Kidney (tissue), 14 donors: ENCODE measurements around the gene HELQ. TPM values are rescaled to one million over a fixed set of nuclear protein-coding genes. Genes with fewer than 3 reads are reported as not detected.

Source experiments
- DNase-seq, 5 donors: peaks; one replicate each; pipeline ENCODE4 v3.0.0-alpha.2; 2013 to 2020
- FAIRE-seq: peaks from 2 replicates; lab custom pipeline; 2012; peaks lifted over from hg19 to GRCh38; lab: Jason Lieb, UNC
- H3K27ac ChIP-seq, 2 donors: one replicate each; pipeline ENCODE4 v1.7.0; 2013; ENCODE audit warnings: low read depth in 2 of 2, low read length in 2 of 2, inconsistent platforms in 1 of 2
- H3K27me3 ChIP-seq: one replicate; pipeline ENCODE4 v1.7.1; 2013; ENCODE audit warnings: low read length, inconsistent platforms; ENCODE audit not compliant: control insufficient read depth, insufficient read depth
- H3K36me3 ChIP-seq, 3 donors: one replicate each; pipeline versions ENCODE4 v1.7.0 to v1.7.1; 2013; ENCODE audit warnings: low read length in 3 of 3, control low read depth in 1 of 3, inconsistent platforms in 1 of 3; ENCODE audit not compliant: insufficient read depth in 3 of 3, control insufficient read depth in 2 of 3
- H3K4me1 ChIP-seq, 3 donors: one replicate each; pipeline versions ENCODE4 v1.7.0 to v1.7.1; 2013; ENCODE audit warnings: low read length in 3 of 3, inconsistent platforms in 1 of 3, low read depth in 1 of 3; ENCODE audit not compliant: control insufficient read depth in 2 of 3, insufficient read depth in 2 of 3
- H3K4me3 ChIP-seq, 3 donors: one replicate each; pipeline versions ENCODE4 v1.7.0 to v1.8.1; 2013; ENCODE audit warnings: low read length in 3 of 3, control low read depth in 1 of 3, inconsistent platforms in 1 of 3
- H3K9ac ChIP-seq, 3 donors: one replicate each; pipeline versions ENCODE4 v1.7.0 to v1.7.1; 2013; ENCODE audit warnings: low read length in 3 of 3, control low read depth in 1 of 3, inconsistent platforms in 1 of 3
- H3K9me3 ChIP-seq, 3 donors: one replicate each; pipeline versions ENCODE4 v1.7.0 to v1.7.1; 2013; ENCODE audit warnings: low read length in 3 of 3, control low read depth in 1 of 3, inconsistent platforms in 1 of 3; ENCODE audit not compliant: control insufficient read depth in 2 of 3, insufficient read depth in 1 of 3
- intact Hi-C: fragments of 100-400 bp; cut with DNase I; formaldehyde crosslinking; loops from one replicate; pipeline ENCODE4 v1.11.1; 2022
- polyA plus RNA-seq: library from polyadenylated mRNA; stranded (reverse); fragments of 350-450 nt; fragmentation: Illumina TruSeq; extraction: RNeasy Lipid Tissue Mini Kit (QIAGEN cat#74804); gene quantifications from one replicate; pipeline ENCODE4 v1.2.3, GENCODE V29; 2014; ENCODE audit warnings: low read depth, low replicate concordance; ENCODE audit not compliant: insufficient read depth
- total RNA-seq: library from RNA; stranded (reverse); fragmentation: NEBNext Ultra II Directional; extraction: Animal tissue kit (Norgen Biotek cat#: 25700); gene quantifications from one replicate; pipeline ENCODE4 v1.2.1, GENCODE V29; 2021
- TF ChIP-seq, protein P1 (sequence below): IDR thresholded peaks from 3 replicates; pipeline ENCODE4 v1.5.1; 2012; ENCODE audit warnings: mild to moderate bottlenecking, moderate library complexity, borderline replicate concordance; ENCODE audit not compliant: insufficient read depth; ENCODE audit errors: extremely low read depth
- donor health status: control.
- donor health status: control.
- donor health status: control.
- donor health status: control.
- donor health status: control.
- donor health status: DM: yes; HTN: yes; CAD: no.
- donor health status: Normal renal cell carcinoma (clear cell type).

HELQ gene
- total and polyA plus RNA-seq, 2 donors from 2014 or later, result 14.3 to 20.9 TPM

- H3K9me3 ChIP-seq, result no peaks in the 10 kb centered on the region
- no peak overlapping the region for H3K27ac ChIP-seq
- no peak overlapping the region for H3K4me3 ChIP-seq
- intact Hi-C loops, result no loop called here
- no peak for DNase-seq
- H3K4me1 ChIP-seq, result peaks cover 0 to 5% (median 0%) of the 10 kb centered on the region in 3 donors
- H3K36me3 ChIP-seq, result no peaks in the 10 kb centered on the region
- TF ChIP-seq, protein P1, sequence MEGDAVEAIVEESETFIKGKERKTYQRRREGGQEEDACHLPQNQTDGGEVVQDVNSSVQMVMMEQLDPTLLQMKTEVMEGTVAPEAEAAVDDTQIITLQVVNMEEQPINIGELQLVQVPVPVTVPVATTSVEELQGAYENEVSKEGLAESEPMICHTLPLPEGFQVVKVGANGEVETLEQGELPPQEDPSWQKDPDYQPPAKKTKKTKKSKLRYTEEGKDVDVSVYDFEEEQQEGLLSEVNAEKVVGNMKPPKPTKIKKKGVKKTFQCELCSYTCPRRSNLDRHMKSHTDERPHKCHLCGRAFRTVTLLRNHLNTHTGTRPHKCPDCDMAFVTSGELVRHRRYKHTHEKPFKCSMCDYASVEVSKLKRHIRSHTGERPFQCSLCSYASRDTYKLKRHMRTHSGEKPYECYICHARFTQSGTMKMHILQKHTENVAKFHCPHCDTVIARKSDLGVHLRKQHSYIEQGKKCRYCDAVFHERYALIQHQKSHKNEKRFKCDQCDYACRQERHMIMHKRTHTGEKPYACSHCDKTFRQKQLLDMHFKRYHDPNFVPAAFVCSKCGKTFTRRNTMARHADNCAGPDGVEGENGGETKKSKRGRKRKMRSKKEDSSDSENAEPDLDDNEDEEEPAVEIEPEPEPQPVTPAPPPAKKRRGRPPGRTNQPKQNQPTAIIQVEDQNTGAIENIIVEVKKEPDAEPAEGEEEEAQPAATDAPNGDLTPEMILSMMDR, result no peak
- no peaks in the 10 kb centered on the region for H3K27me3 ChIP-seq
- H3K9ac ChIP-seq, result no peak overlapping the region
- FAIRE-seq, result no peak
Observed at GRCh38 chr4:83361416-83362103, 94.1 kb downstream of the HELQ start.

DNA sequence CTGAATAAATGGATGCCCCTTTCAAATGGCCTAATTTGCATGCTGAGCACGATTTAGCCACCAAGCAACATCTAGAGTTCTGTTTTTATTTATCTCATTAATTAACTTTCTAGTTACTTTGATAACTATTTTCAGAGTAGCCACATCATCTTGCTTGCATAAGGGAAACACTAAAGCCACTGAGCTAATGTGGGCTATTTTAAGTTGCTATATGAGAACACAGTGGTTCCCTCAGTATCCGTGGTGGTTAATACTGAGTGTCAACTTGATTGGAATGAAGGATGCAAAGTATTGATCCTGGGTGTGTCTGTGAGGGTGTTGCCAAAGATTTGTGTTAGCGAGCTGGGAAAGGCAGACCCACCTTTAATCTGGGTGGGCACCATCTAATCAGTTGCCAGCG is 95.6 kb downstream of the HELQ start:
- Histone ChIP-seq H3K4me3 (no peak overlapping the region), H3K36me3 (no peaks in the 10 kb centered on the region), H3K27me3 (no peaks in the 10 kb centered on the region), H3K27ac (no peak overlapping the region), H3K9me3 (no peaks in the 10 kb centered on the region), H3K9ac (no peak overlapping the region), H3K4me1 (peaks cover 0 to 5% (median 0%) of the 10 kb centered on the region in 3 donors)
- intact Hi-C loops, result no loop called here
- no peak for DNase-seq
- no peak for FAIRE-seq
- TF ChIP-seq, protein P1, result no peak

- TF ChIP-seq, protein P1, result no peak
- Histone ChIP-seq H3K36me3 (no peaks in the 10 kb centered on the region), H3K4me1 (peaks cover 0 to 5% (median 0%) of the 10 kb centered on the region in 3 donors)
Observed at GRCh38 chr4:83358410-83358809, 97.2 kb downstream of the HELQ start.

More at GRCh38 chr4:83358410-83358809, 97.2 kb downstream of the HELQ start:
- FAIRE-seq (no peak), DNase-seq (no peak)
- intact Hi-C loops, result no loop called here
- Histone ChIP-seq H3K9me3 (no peaks in the 10 kb centered on the region), H3K4me3 (no peak overlapping the region), H3K27me3 (no peaks in the 10 kb centered on the region), H3K9ac (no peak overlapping the region), H3K27ac (no peak overlapping the region)

Other genes with a start within 250 kb of the HELQ start
- 8.1 TPM for gene COQ2, start 171.0 kb downstream of the HELQ start, total RNA-seq
- 11.6 TPM for gene COQ2, start 171.0 kb downstream of the HELQ start, polyA plus RNA-seq
- 6.8 TPM for gene HPSE, start 121.0 kb downstream of the HELQ start, total RNA-seq
- 1.9 TPM for gene HPSE, start 121.0 kb downstream of the HELQ start, polyA plus RNA-seq
- gene MRPS18C, start 235 bp upstream of the HELQ start, total RNA-seq, result 44.4 TPM
- gene MRPS18C, start 235 bp upstream of the HELQ start, polyA plus RNA-seq, result 67.0 TPM
- 14.8 TPM for gene ABRAXAS1, start 29.3 kb upstream of the HELQ start, total RNA-seq
- gene ABRAXAS1, start 29.3 kb upstream of the HELQ start, polyA plus RNA-seq, result 8.2 TPM
- gene GPAT3, start 80.3 kb upstream of the HELQ start, total RNA-seq, result 11.4 TPM
- gene GPAT3, start 80.3 kb upstream of the HELQ start, polyA plus RNA-seq, result 25.3 TPM